CD1c-positive myeloid dendritic cell (primary cell): Measurements from ENCODE around the gene PRSS16.
"Not testable (repeated sequence)": the region's sequence is repeated elsewhere in the genome, so short reads cannot be mapped to it uniquely, and the experiment has no call there.

ENCODE experiments used
- DNase-seq: peaks from one replicate; pipeline ENCODE4 v3.0.0-alpha.2; 2016; ENCODE audit errors: extremely low spot score

Gene PRSS16

GRCh38 chr6:27247133-27247836, at the start of gene PRSS16:
PRSS16 (plus strand) TSS chr6:27247701; CDS start chr6:27247738, 37 bp downstream.
- no peak for DNase-seq

DNA sequence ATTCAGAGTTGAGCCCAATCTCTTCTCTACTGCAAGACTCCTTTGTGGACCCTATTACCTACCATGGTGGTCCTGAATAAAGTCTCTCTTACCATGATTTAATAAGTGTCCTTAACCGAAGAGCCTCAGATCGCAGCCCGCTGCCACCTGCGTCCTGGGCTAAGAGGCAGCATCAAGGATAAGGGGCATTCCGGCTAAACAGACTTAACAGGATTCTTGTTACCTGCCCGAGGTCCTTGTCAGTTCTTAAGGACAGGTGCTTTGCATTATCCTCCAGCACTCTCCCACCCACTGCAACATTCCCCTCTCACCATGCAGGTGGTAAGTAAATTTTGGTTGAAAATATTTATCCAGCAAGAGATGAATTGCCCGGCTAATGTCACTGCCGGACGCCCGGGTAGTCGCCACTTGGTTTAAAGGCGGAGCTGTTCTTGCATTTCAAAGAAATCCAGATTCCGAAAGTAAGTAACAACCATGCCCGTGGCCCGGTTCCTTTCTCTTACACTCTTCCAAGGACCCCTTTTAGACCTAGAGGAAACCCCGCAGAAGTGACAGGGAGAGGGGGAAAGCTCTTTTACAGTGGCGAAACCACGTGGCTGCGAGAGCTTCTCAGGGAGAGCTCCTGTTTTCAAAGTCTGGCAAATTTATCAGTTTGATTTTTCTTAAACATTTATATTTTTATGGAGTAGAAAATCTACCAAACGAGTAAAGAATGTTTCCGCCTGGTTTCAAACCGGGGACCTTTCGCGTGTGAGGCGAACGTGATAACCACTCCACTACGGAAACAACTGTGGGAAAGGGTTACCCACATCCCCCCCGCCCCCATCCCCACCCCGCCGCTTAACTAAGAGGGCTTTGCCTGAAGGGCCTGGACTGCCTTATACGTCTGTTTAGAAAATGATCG, 41.9 kb upstream of the PRSS16 start:
- no peak for DNase-seq

DNA sequence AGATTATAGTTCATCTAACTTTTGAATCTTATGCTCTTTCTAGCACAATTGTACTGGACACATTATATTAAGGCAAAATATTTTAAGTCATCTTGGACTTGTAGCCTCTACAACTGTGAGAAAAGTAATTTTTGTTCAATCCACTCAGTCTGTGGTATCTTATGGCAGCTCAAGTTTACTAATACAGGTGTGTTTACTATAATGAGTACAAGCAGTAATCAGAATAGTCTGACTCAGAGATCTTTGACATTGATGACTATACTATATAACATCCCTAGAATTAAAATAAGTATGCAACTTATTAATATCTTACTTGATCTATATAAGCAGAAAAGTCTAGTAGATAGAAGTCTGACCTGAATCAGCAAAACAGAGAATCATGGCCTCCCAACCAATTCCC, 40.7 kb upstream of the PRSS16 start:
- no peak for DNase-seq

DNA sequence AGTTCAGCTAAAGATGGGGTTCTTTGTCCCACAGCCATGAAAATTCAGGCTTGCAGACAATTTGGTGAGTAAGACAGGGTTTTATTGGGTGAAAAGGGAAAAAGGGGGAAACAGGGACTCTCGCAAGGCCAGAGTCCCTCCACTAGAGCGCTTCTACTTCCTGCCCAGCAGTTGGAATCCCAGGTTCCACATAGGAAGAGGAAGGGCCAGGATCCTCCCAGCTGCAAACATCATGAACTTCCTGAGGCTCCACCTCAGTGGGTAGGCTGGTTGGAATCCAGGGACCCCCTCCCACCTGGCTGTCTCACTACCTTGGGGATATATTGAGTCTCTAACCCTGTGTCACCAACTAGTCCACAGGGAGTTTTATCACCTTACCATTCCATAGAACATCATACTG, 39.5 kb upstream of the PRSS16 start:
- no peak for DNase-seq

DNA sequence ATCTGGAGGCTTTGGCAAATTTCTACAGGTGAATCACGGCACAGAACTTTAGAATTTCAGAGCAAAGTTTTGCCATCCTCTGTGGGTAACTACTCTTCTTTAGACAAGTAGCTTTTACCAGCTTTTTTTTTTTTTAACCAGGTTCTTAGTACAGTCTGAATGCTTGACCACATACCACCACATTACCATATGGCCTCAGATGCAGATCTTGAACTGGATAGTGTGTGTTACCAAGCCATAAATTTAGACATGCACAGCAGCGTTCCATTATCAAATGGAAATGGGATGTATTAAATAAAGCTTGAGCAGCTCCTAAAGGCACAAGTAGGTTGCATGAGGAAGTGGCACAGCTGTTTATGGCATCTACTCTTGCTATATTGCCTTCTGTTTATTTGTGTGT, 38.3 kb upstream of the PRSS16 start:
- no peak for DNase-seq

- no peak for DNase-seq
Observed at GRCh38 chr6:27209659-27210269, 37.7 kb upstream of the PRSS16 start.

- DNase-seq, result not testable (repeated sequence)
Observed at GRCh38 chr6:27213091-27213517, 34.4 kb upstream of the PRSS16 start.

DNA sequence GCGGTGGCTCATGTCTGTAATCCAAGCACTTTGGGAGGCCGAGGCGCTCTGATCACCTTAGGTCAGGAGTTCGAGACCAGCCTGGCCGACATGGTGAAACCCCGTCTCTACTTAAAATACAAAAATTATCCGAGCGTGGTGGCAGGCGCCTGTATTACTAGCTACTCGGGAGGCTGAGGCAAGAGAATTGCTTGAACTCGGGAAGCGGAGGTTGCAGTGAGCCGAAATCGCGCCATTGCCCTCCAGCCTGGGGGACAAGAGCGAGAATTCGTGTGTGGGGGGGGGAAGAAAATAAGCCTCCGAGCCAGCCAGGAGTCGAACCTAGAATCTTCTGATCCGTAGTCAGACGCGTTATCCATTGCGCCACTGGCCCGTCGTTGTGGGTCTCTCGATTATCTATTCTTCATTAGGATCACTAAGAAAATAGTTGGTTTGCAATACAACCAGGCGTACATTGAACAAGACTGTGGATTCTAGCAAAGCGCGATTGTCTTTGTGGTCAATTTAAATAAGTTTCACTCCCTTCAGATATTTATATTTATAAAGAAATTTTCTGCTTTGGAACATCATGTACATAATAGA, 33.9 kb upstream of the PRSS16 start:
- DNase-seq, result no peak

DNA sequence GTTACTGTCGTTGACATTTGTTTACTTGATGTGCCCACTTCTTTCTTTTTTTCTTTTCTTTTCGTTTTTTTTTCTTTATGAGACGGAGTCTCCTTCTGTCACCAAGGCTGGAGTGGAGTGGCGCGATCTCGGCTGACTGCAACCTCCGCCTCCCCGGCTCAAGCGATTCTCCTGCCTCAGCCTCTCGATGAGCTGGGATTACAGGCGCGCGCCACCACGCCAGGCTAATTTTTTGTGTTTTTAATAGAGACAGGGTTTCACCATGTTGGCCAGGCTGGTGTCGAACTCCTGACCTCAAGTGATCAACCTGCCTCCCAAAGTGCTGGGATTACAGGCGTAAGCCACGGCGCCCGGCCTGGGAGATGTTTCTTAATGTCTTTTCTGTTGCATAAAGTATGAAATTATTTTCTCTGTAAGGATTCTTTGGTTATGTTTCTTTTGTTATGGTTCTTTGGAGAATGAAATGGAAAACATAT, 33.3 kb upstream of the PRSS16 start:
- no peak for DNase-seq

DNA sequence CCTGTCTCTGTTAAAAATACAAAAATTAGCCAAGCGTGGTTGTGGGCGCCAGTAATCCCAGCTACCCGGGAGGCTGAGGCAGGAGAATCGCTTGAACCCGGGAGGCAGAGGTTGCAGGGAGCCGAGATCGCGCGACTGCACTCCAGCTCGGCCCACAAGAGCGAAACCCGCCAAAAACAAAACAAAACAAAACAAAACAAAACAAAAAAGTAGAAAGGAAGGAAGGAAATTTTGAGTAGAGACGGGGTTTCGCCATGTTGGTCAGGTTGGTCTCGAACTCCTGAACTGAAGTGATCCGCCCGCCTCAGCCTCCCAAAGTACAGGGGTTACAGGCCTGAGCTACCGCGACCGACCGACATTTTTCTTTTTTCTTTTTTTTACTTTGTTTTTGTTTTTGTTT, 30.6 kb upstream of the PRSS16 start:
- no peak for DNase-seq

- DNase-seq, result not testable (repeated sequence)
Observed at GRCh38 chr6:27222971-27223370, 24.5 kb upstream of the PRSS16 start.

- DNase-seq, result no peak
Observed at GRCh38 chr6:27224729-27225128, 22.8 kb upstream of the PRSS16 start.

DNA sequence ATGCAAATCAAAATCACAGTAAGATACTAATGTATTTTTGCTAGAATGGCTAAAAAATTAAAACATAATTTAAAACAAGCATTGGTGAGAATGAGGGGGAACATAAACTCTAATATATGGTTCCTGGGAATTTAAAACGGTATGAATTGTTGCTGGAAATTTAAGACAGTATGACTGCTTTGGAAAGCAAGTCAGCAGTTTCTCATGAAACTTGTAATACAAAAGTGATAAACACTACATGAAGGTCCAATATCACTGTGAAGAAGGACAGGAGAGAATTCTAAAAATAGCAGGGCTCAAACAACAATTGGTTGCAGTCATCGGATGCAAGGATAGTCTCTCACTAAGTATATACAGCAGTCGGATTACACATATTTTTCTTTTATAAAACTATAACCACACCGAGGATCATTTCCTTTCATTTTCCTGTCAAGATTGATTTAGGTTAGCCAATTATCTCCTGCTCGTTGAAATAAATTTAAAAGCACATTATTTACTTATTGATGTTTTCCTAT, 18.5 kb upstream of the PRSS16 start:
- no peak for DNase-seq

DNA sequence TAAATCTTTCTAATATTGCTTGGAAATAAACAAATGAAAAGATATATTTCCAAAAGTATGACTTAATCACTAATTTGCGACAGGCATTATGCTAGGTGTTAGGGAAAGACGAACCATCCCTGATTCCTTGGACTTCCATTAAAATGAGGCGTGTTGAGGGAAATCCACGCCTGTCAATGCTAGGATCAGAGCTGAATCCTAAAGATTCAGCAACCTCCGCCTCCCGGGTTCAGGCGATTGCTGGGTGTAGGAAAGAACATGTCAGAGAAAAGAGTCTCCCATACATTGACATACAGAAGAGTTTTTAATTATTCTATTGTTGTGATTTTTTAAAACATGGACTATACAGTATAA, 16.8 kb upstream of the PRSS16 start:
- DNase-seq, result no peak

DNA sequence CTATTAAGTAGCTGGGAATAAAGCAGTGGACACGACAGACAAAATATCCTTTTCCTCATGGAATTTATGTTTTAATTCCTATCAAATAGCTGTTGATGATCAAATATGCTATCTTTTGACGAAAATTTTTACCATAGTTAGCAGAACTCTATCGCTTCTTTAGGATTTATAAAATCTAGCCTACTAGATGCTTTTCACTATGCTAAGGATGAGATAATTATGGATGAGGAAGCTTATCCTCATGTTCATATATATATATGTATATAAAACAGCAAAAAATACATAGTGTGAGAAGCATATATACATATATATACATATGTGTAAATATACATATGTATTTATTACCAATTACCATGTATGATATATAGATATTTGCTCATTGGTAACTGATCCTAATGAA, 12.9 kb upstream of the PRSS16 start:
- DNase-seq, result no peak

DNA sequence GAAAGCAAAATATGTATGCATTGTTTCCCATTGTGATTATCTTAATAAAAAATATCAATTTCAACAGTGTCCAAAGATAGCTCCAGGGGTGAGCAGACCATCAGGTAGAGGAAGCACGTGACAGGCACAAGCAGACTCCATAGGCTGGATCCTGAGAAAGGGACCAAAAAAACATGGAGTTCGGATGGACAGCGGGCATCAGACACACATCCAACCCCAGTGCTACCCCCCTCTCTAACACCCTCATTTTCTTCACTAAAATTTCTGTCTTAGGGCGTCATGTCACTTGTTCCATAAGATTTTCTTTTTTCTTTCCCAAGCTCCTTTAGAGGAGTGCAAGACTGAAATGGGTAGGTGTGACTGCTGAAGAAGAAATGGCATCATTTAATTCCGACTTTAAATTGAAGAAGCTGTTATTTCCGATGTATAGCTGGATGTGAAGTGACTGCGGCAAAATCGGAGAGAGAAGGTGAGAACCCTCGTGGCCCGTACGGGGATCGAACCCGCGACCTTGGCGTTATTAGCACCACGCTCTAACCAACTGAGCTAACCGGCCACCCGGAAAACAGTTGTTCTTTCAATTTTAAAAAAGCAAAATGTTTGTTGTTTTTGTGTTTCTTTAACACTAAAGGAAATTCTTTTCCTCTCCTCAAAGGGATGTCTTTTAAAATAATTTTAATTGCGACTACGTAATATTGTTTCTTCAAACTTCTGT, 10.3 kb upstream of the PRSS16 start:
- no peak for DNase-seq

DNA sequence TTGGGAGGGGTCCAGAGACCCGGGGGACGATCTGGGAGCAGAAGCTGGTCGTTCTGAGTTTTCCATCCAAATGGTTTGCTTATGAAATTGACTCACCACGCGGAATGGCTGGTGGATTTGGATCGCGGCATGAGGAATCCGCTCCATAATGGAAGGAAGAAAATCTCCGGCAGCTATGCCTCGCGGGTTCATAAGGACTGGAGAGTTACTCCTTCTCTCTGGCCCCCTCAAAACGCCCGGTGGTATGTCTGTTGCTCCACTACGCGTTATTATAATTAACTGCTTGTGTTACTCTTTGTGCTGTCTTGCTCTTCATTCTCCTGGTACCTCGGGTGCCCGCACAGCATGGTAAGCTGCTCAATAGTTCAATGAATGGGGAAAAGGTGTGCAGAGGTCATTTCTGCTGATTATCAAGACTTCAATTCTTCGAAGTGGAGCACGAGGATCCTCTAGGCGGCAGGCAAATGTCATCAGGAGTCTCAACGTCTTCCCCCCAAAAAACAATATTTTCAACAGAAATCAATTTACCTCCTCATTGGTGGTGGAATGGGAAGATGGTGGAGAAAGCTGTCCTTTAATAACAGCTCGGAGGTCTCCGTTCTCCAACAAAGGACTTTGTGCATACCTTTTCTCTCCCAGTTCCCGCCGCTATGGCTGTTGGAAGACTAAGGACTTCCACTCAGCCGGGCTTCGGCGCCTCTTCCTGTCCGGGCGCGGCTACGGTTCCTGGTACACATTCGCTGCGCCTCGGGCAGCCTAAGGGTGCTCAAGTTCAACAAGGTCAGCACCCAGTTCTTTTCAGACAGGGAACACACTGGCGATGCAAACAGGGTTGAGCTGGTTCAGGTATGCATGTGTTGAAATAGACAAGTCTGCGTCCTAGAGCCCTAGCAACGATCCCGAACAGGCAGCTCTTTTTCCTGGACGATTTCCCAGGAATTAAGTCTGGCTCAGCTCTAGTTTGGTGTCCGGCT, 9.2 kb upstream of the PRSS16 start:
- no peak for DNase-seq

DNA sequence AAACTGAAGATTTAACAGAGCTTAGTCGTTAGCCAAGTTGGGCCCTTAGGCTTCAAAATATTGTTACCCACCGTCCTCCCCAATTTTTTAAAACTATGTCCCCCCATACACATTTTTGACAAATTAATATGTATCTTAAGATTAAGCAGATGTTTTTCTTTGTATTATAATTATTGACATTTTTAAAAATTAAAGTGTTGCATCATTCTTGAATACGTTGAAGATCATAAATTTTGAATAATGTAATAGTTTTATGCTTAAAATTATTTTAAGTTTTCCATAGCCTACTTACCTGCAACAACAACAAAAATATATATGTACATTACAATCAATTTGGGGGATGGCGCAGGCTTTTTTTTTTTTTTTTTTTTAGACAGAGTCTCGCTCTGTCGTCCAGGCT, 8.2 kb upstream of the PRSS16 start:
- DNase-seq, result no peak

- no peak for DNase-seq
Observed at GRCh38 chr6:27241443-27241842, 6.1 kb upstream of the PRSS16 start.

DNA sequence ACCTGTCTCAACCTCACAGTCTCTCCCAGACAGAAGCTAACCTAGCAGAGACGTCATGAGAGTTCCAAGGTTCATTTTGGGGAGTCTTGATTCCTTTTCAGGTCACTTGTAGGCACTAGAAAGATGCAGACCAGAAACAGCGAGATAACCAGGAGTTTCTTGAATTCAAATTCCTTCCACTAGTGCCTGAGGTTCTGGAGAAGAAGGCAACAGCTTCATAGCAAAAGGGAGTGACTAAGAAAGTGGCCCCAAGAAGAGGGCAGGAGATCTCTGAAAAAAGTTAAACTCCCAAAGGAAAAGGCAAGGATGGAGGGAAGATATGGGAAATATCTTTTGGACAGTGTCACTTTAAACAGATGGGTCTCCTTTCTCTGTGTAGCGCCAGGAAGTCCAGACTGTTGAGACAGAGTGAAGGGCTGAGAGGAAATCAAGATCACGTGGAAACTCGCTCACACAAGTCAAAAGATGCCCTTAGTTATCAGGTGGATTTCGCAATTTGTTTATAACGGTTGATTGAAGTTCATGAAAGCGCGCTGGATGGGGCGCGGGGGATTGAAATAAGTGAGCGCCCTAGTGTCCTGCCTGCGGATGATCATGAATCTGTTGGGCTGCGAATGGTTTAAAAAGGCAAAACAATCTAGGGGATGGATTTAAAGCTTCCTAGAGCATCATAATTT, 4.8 kb upstream of the PRSS16 start:
- no peak for DNase-seq
